Fibroblast of villous mesenchyme (primary cell): ENCODE measurements around the gene TUBA8. TPM values are rescaled to one million over a fixed set of nuclear protein-coding genes. Genes with fewer than 3 reads are reported as not detected.

Experiments
- DNase-seq: peaks from one replicate; pipeline ENCODE4 v3.0.0-alpha.2; 2010; ENCODE audit warnings: low read depth
- H3K4me3 ChIP-seq: 2 replicates; pipeline ENCODE4 v1.5.1; 2011; ENCODE audit warnings: low read depth, mild to moderate bottlenecking, low read length
- CTCF ChIP-seq: IDR thresholded peaks from 2 replicates; pipeline ENCODE4 v1.5.1; 2012; ENCODE audit warnings: low read depth, mild to moderate bottlenecking, low read length; ENCODE audit not compliant: insufficient read depth
- total RNA-seq: library from RNA; depleted of rRNA; stranded (reverse); fragments of >200 nt; gene quantifications from 2 replicates; pipeline ENCODE4 v1.2.3, GENCODE V29; 2012

The TUBA8 gene
- total RNA-seq, 1 donor, result under 0.01 TPM

DNA sequence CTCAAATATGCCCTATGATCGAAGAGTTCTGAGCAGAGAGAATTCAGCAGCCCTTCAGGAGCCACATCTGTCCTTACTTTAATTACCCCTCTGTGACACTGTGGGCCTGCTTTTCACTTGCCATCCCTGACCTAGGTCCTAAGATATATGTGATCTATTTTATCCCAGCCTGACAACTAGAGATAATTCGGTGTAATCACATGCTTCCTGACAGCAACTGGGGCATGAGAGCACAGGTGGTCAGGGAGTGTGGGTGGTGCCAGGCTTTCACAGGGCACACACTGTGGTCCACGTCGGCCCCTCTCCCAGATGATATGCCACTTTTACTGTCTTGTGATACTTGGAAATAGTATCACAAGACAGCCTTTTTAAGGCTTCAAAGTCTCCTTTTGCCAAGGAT, 3.9 kb downstream of the TUBA8 start:
- DNase-seq, result no peak
- TF ChIP-seq CTCF, result no peak

DNA sequence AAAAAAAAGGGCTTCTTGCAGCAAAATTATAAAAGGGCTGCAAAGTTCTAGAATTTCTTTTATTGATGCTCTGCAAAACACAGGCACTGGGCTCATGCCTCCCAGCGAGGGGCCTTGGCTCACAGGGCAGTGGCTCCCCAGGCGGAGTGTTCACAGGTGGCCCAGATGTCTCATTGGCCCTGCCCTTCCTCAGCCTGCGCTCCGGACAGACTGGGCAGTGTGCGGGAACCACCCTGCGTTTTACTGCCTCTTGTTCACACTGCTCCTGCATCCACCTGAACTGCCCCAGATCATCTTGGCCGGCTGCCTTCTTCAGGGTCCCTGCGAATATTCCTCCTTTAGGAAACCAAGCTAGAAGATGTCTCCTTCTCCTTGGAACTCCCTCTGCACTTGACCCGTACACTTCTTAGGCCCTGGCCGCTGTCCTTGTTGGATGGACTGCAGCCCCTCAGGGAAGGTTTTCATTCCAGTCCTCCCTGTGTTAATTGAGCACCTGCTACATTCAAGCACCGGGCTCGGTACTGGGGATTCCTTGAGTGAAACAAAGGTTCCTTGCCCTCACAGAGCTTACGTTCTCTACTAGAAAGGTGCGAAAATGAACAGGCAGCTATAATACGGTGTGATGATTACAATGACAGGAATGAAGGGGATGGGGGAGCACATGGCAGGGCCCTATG, 4.5 kb downstream of the TUBA8 start:
- no peak for TF ChIP-seq CTCF
- no peak overlapping the region for H3K4me3 ChIP-seq
- DNase-seq, result no peak

More for the DNA sequence above, 3.9 kb downstream of the TUBA8 start:
- H3K4me3 ChIP-seq, result no peak overlapping the region

- no peak for DNase-seq
- no peak for TF ChIP-seq CTCF
- H3K4me3 ChIP-seq, result no peak overlapping the region
These were observed 5.3 kb downstream of the TUBA8 start for GRCh38 chr22:18115906-18116371.

- no peak for TF ChIP-seq CTCF
- DNase-seq, result no peak
- no peak overlapping the region for H3K4me3 ChIP-seq
These were observed 6.0 kb downstream of the TUBA8 start for GRCh38 chr22:18116634-18117033.

DNA sequence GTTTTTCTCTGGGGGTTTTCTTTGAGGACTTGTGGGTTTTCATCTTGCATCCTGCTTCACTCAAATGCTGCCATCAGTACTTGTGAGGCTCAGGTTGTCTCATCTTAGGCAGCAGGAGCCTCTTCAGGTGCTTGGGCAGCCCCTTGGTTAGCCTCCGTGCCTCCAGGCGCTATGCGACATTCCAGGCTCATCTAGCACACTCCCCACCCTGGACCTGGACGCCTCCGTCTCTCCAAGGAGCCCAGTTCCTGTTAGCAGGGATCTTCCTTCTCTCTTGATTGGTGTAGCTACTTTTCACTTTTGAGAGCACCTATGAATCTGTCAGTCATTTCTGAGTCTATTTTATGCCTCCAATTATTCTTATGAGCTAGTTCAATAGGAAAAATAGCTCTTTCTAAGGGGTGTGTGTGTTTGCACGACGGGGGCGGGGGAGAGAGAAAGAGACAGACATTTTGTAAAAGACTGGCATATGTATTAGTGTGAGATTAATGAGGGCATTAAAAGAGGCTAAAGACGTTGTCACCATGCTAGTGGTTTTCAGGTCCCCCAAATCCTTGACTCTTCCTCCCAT, 7.8 kb downstream of the TUBA8 start:
- H3K4me3 ChIP-seq, result no peak overlapping the region
- DNase-seq, result no peak
- TF ChIP-seq CTCF, result no peak

DNA sequence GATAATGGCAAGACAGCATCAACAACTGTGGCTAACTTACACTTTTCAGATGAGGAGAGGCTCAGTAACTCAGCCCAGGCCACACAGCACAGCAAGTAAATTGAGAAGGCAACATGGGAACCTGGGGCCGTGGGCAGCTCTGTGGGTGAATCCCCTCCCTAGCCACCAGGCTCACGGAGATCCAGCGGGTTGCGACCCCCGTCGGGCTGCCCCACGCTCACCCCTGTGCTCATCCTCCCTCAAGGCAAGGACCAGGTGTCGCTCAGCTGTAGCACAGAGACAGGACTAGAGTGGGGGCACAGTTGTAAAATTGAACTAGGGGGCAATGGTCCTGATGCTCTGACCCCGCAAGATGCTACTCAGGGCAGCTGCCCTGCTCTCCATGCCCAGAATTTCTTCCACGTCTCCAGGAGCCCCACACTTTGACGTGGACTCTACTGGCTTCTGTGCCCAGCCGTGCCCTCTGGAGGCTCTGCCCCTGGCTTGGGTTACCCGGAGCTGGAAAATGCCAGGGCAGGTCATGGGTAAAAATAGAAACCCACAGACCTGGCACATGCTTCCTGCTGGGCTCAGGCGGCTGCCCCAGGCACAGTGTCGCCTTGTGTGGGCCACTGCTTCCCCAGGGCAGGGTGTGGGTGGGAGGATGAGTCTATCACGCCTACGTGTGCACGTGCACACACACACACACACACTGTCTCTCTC, 9.0 kb downstream of the TUBA8 start:
- no peak overlapping the region for H3K4me3 ChIP-seq
- no peak for TF ChIP-seq CTCF
- no peak for DNase-seq
